ENCODE data around the gene PRAMEF12.
"Not testable (repeated sequence)": the region's sequence is repeated elsewhere in the genome, so short reads cannot be mapped to it uniquely, and the experiment has no call there.

PRAMEF12 gene

GRCh38 chr1:12773438-12773837 lies at the start of gene PRAMEF12:
TSS of gene PRAMEF12 (plus strand) at chr1:12773738. CDS start at chr1:12774868, 1,130 bp downstream.
- DNase-seq (ENCODE audit: low read depth in 3 of 3) = no peak

- DNase-seq (ENCODE audit: low read depth in 3 of 3) = no peak
Measured at GRCh38 chr1:12728391-12728790, 45.1 kb upstream of the PRAMEF12 start.

- DNase-seq (ENCODE audit: low read depth in 3 of 3) = no peak
Measured at GRCh38 chr1:12730156-12730555, 43.4 kb upstream of the PRAMEF12 start.

- DNase-seq (ENCODE audit: low read depth in 3 of 3) = not testable (repeated sequence)
Measured at GRCh38 chr1:12731084-12731483, 42.5 kb upstream of the PRAMEF12 start.

- no peak for DNase-seq (ENCODE audit: low read depth in 3 of 3)
Measured at GRCh38 chr1:12734651-12735050, 38.9 kb upstream of the PRAMEF12 start.

GRCh38 chr1:12738934-12739333 lies 34.6 kb upstream of the PRAMEF12 start:
- no peak for DNase-seq (ENCODE audit: low read depth in 3 of 3)

GRCh38 chr1:12739613-12740012 lies 33.9 kb upstream of the PRAMEF12 start:
- no peak for DNase-seq (ENCODE audit: low read depth in 3 of 3)

GRCh38 chr1:12741946-12742345 lies 31.6 kb upstream of the PRAMEF12 start:
- no peak for DNase-seq (ENCODE audit: low read depth in 3 of 3)

GRCh38 chr1:12745126-12745991 lies 28.2 kb upstream of the PRAMEF12 start:
- DNase-seq (ENCODE audit: low read depth in 3 of 3) = no peak

GRCh38 chr1:12745992-12746323 lies 27.6 kb upstream of the PRAMEF12 start, which contains the start of gene CFAP107:
TSS of gene CFAP107 (plus strand) at chr1:12746200. CDS start at chr1:12746431, 231 bp downstream.
- no peak for DNase-seq (ENCODE audit: low read depth in 3 of 3)

- DNase-seq (ENCODE audit: low read depth in 3 of 3) = no peak
Measured at GRCh38 chr1:12748778-12749355, 24.7 kb upstream of the PRAMEF12 start.

GRCh38 chr1:12754738-12755137 lies 18.8 kb upstream of the PRAMEF12 start:
- no peak for DNase-seq (ENCODE audit: low read depth in 3 of 3)

GRCh38 chr1:12756273-12756672 lies 17.3 kb upstream of the PRAMEF12 start:
- DNase-seq (ENCODE audit: low read depth in 3 of 3) = no peak

GRCh38 chr1:12756768-12757413 lies 16.6 kb upstream of the PRAMEF12 start:
- DNase-seq (ENCODE audit: low read depth in 3 of 3) = no peak

- no peak for DNase-seq (ENCODE audit: low read depth in 3 of 3)
Measured at GRCh38 chr1:12757836-12758235, 15.7 kb upstream of the PRAMEF12 start.

- no peak for DNase-seq (ENCODE audit: low read depth in 3 of 3)
Measured at GRCh38 chr1:12760256-12760795, 13.2 kb upstream of the PRAMEF12 start.

GRCh38 chr1:12761781-12762180 lies 11.8 kb upstream of the PRAMEF12 start:
- DNase-seq (ENCODE audit: low read depth in 3 of 3) = no peak

GRCh38 chr1:12762766-12763165 lies 10.8 kb upstream of the PRAMEF12 start:
- DNase-seq (ENCODE audit: low read depth in 3 of 3) = no peak

- DNase-seq (ENCODE audit: low read depth in 3 of 3) = no peak
Measured at GRCh38 chr1:12763479-12763878, 10.1 kb upstream of the PRAMEF12 start.

GRCh38 chr1:12764016-12764415 lies 9.5 kb upstream of the PRAMEF12 start:
- DNase-seq (ENCODE audit: low read depth in 3 of 3) = no peak

GRCh38 chr1:12769031-12769430 lies 4.5 kb upstream of the PRAMEF12 start:
- no peak for DNase-seq (ENCODE audit: low read depth in 3 of 3)

- DNase-seq (ENCODE audit: low read depth in 3 of 3) = no peak
Measured at GRCh38 chr1:12769976-12770505, 3.5 kb upstream of the PRAMEF12 start.

All from stimulated activated CD4-positive, alpha-beta T cell treated with anti-CD3 and anti-CD28 coated beads, TNF-alpha, amount 100 ng/mL, for 4 hours (primary cell).